HG03442 (cell line): Measurements from ENCODE around the gene IL1RL2.

Experiments
- ATAC-seq: cut with Tn5 transposase; IDR thresholded peaks from one replicate; pipeline ENCODE4 v1.9.1; 2021; ENCODE audit warnings: mild to moderate bottlenecking, moderate library complexity; ENCODE audit not compliant: unreplicated experiment

Gene IL1RL2

GRCh38 chr2:102158011-102158755 lies 28.6 kb upstream of the IL1RL2 start:
- no peak for ATAC-seq

- no peak for ATAC-seq
Measured at GRCh38 chr2:102159295-102159694, 27.5 kb upstream of the IL1RL2 start.

GRCh38 chr2:102166189-102166845 lies 20.5 kb upstream of the IL1RL2 start:
- ATAC-seq = no peak

GRCh38 chr2:102168026-102168771 lies 18.6 kb upstream of the IL1RL2 start:
- ATAC-seq = no peak

GRCh38 chr2:102171946-102172345 lies 14.9 kb upstream of the IL1RL2 start:
- ATAC-seq = no peak

- no peak for ATAC-seq
Measured at GRCh38 chr2:102172745-102173144, 14.1 kb upstream of the IL1RL2 start.

GRCh38 chr2:102176172-102176571 lies 10.7 kb upstream of the IL1RL2 start:
- no peak for ATAC-seq

- ATAC-seq = no peak
Measured at GRCh38 chr2:102177814-102178478, 8.9 kb upstream of the IL1RL2 start.

GRCh38 chr2:102179061-102179460 lies 7.8 kb upstream of the IL1RL2 start:
- no peak for ATAC-seq

GRCh38 chr2:102179788-102180686 lies 6.8 kb upstream of the IL1RL2 start:
- ATAC-seq = no peak

- no peak for ATAC-seq
Measured at GRCh38 chr2:102180687-102180999, 6.2 kb upstream of the IL1RL2 start.

GRCh38 chr2:102181376-102181775 lies 5.4 kb upstream of the IL1RL2 start:
- no peak for ATAC-seq

GRCh38 chr2:102181919-102182635 lies 4.7 kb upstream of the IL1RL2 start:
- no peak for ATAC-seq

GRCh38 chr2:102184018-102184417 lies 2.8 kb upstream of the IL1RL2 start:
- ATAC-seq = no peak

GRCh38 chr2:102184568-102184967 lies 2.3 kb upstream of the IL1RL2 start:
- no peak for ATAC-seq

GRCh38 chr2:102185347-102185746 lies 1.5 kb upstream of the IL1RL2 start:
- no peak for ATAC-seq

- no peak for ATAC-seq
Measured at GRCh38 chr2:102187496-102188150, 800 bp downstream of the IL1RL2 start.

GRCh38 chr2:102190430-102191107 lies 3.7 kb downstream of the IL1RL2 start:
- no peak for ATAC-seq

- ATAC-seq = no peak
Measured at GRCh38 chr2:102191501-102191900, 4.7 kb downstream of the IL1RL2 start.
